GM12875 (cell line): Measurements from ENCODE around the gene POLR2B.
A peak's percentile ranks its signal among the peaks of the same experiment; 100 is the strongest.

Experiments
- H3K4me3 ChIP-seq: one replicate; pipeline ENCODE4 v1.5.1; 2011; ENCODE audit warnings: low read depth, low read length, control low read depth
- TF ChIP-seq, protein P1 (sequence below): IDR thresholded peaks from 2 replicates; pipeline ENCODE4 v1.5.1; 2011; ENCODE audit warnings: low read depth, mild to moderate bottlenecking, control low read depth, inconsistent platforms, low read length, moderate library complexity, borderline replicate concordance; ENCODE audit not compliant: insufficient read depth

Gene POLR2B

GRCh38 chr4:56973336-56973735, 5.4 kb upstream of the POLR2B start:
- no peak overlapping the region for H3K4me3 ChIP-seq
- TF ChIP-seq, protein P1, sequence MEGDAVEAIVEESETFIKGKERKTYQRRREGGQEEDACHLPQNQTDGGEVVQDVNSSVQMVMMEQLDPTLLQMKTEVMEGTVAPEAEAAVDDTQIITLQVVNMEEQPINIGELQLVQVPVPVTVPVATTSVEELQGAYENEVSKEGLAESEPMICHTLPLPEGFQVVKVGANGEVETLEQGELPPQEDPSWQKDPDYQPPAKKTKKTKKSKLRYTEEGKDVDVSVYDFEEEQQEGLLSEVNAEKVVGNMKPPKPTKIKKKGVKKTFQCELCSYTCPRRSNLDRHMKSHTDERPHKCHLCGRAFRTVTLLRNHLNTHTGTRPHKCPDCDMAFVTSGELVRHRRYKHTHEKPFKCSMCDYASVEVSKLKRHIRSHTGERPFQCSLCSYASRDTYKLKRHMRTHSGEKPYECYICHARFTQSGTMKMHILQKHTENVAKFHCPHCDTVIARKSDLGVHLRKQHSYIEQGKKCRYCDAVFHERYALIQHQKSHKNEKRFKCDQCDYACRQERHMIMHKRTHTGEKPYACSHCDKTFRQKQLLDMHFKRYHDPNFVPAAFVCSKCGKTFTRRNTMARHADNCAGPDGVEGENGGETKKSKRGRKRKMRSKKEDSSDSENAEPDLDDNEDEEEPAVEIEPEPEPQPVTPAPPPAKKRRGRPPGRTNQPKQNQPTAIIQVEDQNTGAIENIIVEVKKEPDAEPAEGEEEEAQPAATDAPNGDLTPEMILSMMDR: no peak

DNA sequence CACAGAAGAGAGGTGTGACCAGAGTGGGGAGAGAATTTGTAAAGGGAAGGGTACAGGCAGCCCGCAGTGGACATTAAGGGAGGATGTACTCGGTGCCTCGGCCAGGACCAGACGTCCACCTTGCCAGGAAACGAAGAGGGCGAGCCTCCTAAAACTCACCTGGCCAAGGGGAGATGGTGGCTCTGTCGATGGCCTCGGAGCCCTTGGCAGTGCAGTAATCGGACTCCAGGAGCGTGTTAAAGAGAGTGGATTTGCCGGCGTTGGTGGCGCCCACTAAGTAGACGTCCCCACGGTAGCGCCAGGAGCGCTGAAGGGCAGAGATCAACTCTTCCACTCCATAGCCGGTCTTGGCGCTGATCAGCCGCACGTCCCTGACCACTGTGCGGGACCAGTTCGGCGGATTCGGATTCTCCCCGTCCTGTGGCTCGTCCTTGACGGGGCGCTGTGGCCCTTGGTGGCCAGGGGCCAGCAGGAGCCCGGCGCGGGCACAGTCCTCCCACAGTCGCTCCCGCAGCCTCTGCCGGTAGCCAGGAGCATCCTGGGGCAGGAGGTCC, 2.3 kb upstream of the POLR2B start:
- peak overlapping the region; percentile 95 for H3K4me3 ChIP-seq
- TF ChIP-seq, protein P1: no peak

GRCh38 chr4:56976837-56977320, 1.8 kb upstream of the POLR2B start:
- H3K4me3 ChIP-seq: peak overlapping the region; percentile 95
- TF ChIP-seq, protein P1: peak; percentile 24; the same call in 1 of the 2 replicates

- H3K4me3 ChIP-seq: peak within 1 kb of the TSS; percentile 95
- TF ChIP-seq, protein P1: no peak
Measured at GRCh38 chr4:56977321-56978012, 1.2 kb upstream of the POLR2B start, which contains the start of gene NOA1. Gene NOA1 (minus strand): TSS chr4:56977606. CDS start chr4:56977585, 21 bp downstream.

GRCh38 chr4:56979421-56980072, 851 bp downstream of the POLR2B start:
- peak overlapping the region; percentile 95 for H3K4me3 ChIP-seq
- TF ChIP-seq, protein P1: no peak

- no peak overlapping the region for H3K4me3 ChIP-seq
- TF ChIP-seq, protein P1: no peak
Measured at GRCh38 chr4:56981795-56982201, 3.1 kb downstream of the POLR2B start.
